Fibroblast of skin of abdomen (primary cell): ENCODE data around the gene ZC3H10. TPM values are rescaled to one million over a fixed set of nuclear protein-coding genes. Genes with fewer than 3 reads are reported as not detected.
"Not testable (repeated sequence)": the region's sequence is repeated elsewhere in the genome, so short reads cannot be mapped to it uniquely, and the experiment has no call there.

Source experiments
- DNase-seq: peaks from one replicate; pipeline ENCODE4 v3.0.0-alpha.2; 2013
- polyA plus RNA-seq, 2 experiments: library from polyadenylated mRNA; unstranded; fragments of 120-200 nt; gene quantifications; one replicate each; pipeline ENCODE4 v1.2.1, GENCODE V29; 2013; ENCODE audit not compliant: insufficient read length in 2 of 2

ZC3H10 gene, protein sequence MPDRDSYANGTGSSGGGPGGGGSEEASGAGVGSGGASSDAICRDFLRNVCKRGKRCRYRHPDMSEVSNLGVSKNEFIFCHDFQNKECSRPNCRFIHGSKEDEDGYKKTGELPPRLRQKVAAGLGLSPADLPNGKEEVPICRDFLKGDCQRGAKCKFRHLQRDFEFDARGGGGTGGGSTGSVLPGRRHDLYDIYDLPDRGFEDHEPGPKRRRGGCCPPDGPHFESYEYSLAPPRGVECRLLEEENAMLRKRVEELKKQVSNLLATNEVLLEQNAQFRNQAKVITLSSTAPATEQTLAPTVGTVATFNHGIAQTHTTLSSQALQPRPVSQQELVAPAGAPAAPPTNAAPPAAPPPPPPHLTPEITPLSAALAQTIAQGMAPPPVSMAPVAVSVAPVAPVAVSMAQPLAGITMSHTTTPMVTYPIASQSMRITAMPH
- 3.6 TPM for polyA plus RNA-seq (2013, experiment 1 of 2; ENCODE audit: insufficient read length)
- polyA plus RNA-seq (2013, experiment 2 of 2; ENCODE audit: insufficient read length) = 3.2 TPM

DNA sequence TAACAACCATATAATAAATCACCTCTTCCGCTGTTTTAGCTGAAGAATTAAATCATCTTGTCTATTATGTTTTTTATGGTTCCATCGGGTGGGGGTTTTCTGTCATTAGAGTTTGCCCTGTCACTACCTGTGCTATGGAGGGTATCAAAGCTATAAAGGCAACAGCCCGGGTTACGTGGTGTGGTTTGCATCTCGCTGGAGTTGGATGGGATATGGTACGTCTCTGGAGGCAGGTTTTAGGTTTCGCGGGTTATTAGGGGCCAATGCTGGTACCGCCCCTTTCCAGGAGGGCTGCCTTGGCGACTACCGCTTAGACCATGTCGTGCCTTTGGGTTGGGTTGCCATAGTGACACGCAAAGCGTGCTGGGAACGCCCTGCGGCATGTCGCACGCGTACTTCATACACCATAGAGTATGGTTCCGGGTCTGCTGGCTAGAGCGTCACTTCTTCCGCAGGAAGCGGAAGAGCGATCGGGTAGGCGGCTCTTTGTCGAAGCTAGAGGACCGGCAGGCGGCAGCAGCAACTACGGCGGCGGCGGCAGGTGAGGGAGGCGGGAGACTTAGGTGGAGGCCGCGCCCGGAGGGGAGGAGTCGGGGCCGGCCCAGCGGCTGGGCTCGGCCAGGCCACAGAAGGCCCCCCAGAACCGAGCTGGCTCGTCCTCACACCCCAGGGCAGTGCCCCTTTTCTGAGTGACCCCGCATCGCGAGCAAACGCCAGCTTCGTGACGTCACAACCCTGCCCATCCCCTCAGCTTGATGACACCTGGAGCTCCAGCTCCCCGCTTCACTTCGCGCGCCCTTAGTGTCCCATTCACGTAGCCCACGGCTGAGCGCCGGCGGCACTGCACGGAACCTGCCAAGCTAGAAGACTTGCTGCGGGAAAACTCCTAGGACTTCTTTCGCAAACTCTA lies at the start of gene ZC3H10:
TSS of gene ZC3H10 (plus strand) at position 489 of the 910 bp plus-strand sequence. CDS start 2,297 bp downstream, outside the sequence.
- peak; percentile 99 for DNase-seq

GRCh38 chr12:56071648-56072047 lies 46.4 kb upstream of the ZC3H10 start:
- DNase-seq = peak; percentile 25

GRCh38 chr12:56074396-56074795 lies 43.7 kb upstream of the ZC3H10 start:
- DNase-seq = no peak

GRCh38 chr12:56077966-56078365 lies 40.1 kb upstream of the ZC3H10 start:
- not testable (repeated sequence) for DNase-seq

DNA sequence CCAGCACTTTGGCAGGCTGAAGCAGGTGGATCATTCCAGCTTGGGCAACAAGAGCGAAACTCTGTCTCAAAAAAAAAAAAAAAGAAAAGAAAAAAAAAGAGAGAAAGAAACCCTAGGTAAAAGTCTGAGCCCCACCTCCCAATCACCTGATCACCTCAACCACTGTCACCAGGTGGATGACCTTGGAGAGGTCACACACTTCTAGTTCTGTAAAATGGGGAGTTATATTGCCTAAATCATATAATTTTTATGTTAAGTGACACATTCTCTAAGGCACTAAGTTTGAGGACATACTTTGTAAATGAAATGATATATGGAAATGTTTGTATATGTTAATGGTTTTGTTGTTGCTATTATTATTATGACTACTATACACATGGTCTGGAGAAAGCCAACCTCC lies 39.6 kb upstream of the ZC3H10 start:
- no peak for DNase-seq

GRCh38 chr12:56078931-56079722 lies 38.9 kb upstream of the ZC3H10 start:
- DNase-seq = peak; percentile 60

DNA sequence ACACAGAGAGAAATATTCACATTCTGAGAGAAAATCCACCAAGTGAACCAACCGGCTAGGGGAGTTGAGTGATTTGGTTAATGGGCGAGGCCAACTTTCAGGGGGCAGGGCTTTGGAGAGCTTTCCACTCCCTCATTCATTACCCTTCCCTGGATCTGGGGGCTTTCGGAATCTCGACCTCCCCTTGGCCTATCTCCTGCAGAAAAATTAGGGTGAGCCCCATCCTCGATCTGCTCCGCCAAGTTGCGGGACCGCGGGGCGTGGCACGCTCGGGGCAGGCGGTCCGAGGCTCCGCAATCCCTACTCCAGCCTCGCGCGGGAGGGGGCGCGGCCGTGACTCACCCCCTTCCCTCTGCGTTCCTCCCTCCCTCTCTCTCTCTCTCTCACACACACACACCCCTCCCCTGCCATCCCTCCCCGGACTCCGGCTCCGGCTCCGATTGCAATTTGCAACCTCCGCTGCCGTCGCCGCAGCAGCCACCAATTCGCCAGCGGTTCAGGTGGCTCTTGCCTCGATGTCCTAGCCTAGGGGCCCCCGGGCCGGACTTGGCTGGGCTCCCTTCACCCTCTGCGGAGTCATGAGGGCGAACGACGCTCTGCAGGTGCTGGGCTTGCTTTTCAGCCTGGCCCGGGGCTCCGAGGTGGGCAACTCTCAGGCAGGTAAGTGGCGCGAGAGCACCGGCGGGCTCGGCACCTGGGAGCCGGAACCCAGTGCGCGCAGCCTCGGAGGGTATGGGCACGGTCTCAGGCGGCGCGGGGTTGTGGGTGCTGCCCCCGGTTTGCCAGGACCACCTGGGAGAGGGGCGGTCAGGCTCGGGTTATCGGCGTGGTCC lies 38.1 kb upstream of the ZC3H10 start, which contains the start of gene ERBB3:
TSS of gene ERBB3 (plus strand) at position 443 of the 833 bp plus-strand sequence. CDS start at position 579, 136 bp downstream.
- DNase-seq = peak; percentile 76

DNA sequence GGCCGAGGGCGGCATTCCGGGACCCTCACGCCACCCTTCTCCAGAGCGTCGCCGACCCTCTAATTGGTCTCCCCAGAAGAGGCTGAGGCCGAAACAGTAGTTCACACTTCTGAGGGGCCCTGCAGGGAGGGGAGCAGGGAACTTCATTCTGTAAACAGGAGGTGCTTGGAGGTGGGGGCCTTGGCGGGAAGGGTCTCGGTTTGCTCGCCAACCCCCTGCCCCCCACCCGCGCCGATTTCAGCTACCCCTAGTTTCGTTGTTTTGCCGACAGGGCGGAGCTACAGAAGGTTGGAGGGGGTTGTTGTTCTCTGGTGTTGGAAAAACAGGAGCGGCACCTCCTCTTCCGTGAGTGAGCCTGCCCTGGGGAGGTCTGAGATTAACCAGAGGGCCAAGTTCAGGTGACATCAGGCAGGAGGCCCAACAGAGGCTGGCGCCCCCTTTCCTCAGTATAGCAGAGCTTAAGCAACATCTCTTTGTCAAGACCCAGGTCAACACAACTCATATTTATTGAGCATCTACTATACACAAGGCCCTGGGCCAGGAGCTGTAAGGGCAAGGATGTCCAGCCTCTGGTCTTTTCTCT lies 37.4 kb upstream of the ZC3H10 start:
- no peak for DNase-seq

GRCh38 chr12:56081393-56082347 lies 36.4 kb upstream of the ZC3H10 start:
- DNase-seq = no peak

DNA sequence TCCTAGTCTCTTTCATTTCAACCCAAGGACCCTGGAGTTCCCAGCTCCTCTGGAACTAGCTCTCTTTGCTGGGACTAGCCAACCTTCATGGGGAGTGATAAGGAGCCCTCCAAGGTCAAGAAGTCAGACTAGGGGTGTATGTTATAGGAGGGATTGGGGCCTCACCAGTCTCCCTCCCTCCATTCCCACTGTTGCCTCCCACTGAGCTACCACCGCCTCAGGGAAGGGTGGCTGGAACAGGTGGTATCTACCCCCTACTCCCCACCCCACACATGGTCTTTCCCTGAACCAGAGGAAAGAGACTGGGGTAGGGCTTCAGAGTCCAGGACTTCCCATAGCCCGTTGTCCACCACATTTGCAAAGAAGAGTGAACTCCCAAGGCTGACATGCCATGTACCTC lies 35.7 kb upstream of the ZC3H10 start:
- no peak for DNase-seq

GRCh38 chr12:56082967-56083366 lies 35.1 kb upstream of the ZC3H10 start:
- DNase-seq = no peak

GRCh38 chr12:56084958-56085543 lies 33.0 kb upstream of the ZC3H10 start:
- no peak for DNase-seq

- DNase-seq = no peak
Observed at GRCh38 chr12:56086096-56086495, 32.0 kb upstream of the ZC3H10 start.

GRCh38 chr12:56086608-56087007 lies 31.5 kb upstream of the ZC3H10 start:
- no peak for DNase-seq

- DNase-seq = no peak
Observed at GRCh38 chr12:56087220-56087619, 30.8 kb upstream of the ZC3H10 start.

GRCh38 chr12:56097738-56098137 lies 20.3 kb upstream of the ZC3H10 start:
- no peak for DNase-seq

DNA sequence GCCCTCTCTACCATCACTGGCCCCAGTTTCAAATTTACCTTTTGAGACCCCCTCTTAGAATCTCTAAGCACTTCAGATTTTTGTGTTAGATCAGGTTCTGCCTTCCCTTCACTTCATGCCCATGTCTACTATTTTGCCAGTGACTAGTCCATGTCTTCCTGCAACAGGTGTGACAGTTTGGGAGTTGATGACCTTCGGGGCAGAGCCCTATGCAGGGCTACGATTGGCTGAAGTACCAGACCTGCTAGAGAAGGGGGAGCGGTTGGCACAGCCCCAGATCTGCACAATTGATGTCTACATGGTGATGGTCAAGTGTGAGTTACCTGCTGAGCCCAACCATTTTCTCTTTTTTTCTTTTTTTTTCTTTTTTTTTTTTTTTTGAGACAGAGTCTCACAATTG lies 19.5 kb upstream of the ZC3H10 start:
- no peak for DNase-seq

DNA sequence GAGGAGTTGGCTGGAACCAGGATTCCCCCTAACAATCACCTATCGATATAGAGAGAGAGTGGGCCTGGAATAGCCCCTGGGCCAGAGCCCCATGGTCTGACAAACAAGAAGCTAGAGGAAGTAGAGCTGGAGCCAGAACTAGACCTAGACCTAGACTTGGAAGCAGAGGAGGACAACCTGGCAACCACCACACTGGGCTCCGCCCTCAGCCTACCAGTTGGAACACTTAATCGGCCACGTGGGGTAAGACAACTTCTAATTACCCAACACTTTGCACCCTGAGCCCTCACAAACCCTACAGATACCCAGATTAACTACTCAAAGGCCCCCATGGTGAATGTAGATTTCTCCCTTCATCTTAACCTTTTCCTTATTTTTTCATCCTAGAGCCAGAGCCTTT lies 18.3 kb upstream of the ZC3H10 start:
- DNase-seq = no peak

DNA sequence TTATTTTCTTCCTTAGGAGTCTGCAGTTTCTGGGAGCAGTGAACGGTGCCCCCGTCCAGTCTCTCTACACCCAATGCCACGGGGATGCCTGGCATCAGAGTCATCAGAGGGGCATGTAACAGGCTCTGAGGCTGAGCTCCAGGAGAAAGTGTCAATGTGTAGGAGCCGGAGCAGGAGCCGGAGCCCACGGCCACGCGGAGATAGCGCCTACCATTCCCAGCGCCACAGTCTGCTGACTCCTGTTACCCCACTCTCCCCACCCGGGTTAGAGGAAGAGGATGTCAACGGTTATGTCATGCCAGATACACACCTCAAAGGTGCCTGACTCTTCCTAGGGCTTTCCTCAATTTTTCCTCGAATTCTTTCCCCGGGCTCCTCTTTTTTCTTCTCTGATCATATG lies 17.0 kb upstream of the ZC3H10 start:
- no peak for DNase-seq
